ENCODE measurements around the gene RAB9A.
"Not testable (repeated sequence)": the region's sequence is repeated elsewhere in the genome, so short reads cannot be mapped to it uniquely, and the experiment has no call there.

The RAB9A gene, protein sequence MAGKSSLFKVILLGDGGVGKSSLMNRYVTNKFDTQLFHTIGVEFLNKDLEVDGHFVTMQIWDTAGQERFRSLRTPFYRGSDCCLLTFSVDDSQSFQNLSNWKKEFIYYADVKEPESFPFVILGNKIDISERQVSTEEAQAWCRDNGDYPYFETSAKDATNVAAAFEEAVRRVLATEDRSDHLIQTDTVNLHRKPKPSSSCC

DNA sequence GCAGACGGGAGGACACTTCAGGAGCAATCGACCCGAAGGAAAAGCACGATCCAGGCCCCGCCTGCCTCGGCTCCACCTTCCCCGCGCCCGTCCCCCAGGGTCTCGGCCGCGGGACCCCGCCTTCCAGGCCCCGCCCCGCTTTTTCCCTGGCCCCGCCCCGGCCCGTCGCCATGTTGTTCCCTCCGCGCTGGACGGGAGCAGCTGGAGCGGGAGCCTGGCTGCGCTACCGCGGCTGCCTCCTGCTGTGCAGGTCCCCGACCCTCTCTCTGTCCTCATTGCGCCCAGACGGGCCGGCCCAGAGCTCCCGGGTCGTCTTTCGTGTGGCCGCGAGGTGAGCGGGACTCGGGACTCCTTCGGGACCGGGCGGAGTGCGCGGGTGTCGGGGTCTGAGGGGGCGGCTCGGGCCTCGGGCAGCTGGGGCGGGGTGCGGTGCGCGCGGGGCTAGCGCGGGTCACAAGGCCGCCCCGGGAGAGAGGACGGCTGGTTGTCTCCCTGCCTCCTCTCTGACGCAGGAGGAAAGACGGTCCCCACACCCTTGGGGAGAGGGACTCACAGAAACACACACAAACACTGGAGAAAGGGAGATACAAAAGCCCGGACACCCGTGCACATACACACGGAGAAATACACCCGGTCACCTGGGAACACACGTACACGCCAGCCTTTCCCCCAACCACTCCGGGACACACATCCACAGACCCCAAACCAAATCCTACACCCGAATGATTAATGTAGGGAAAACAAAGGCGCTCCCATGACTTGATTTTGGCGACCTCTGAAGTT is at the start of gene RAB9A:
TSS of gene RAB9A (plus strand) at position 171 of the 783 bp plus-strand sequence. CDS start 19,619 bp downstream, outside the sequence.
- Histone ChIP-seq H3K36me3 (ENCODE audit: control insufficient read depth, low read depth, low read length) (no peaks in the 10 kb centered on the region), H3K9me3 (ENCODE audit: control insufficient read depth, low read depth, low read length) (no peaks in the 10 kb centered on the region), H3K4me1 (ENCODE audit: control insufficient read depth, low read depth, low read length) (peaks cover 31% of the 10 kb centered on the region), H3K27me3 (ENCODE audit: control insufficient read depth, insufficient read depth, low read length) (peaks cover 15% of the 10 kb centered on the region), H3K4me3 (ENCODE audit: low read length) (peak within 1 kb of the TSS; percentile 97), H3K9ac (ENCODE audit: low read length) (peak within 1 kb of the TSS; percentile 91), H3K27ac (ENCODE audit: low read length) (peak within 1 kb of the TSS; percentile 63)

- H3K9me3 ChIP-seq (ENCODE audit: control insufficient read depth, low read depth, low read length); H3K4me3 ChIP-seq (ENCODE audit: low read length); H3K36me3 ChIP-seq (ENCODE audit: control insufficient read depth, low read depth, low read length); H3K4me1 ChIP-seq (ENCODE audit: control insufficient read depth, low read depth, low read length); H3K9ac ChIP-seq (ENCODE audit: low read length); H3K27me3 ChIP-seq (ENCODE audit: control insufficient read depth, insufficient read depth, low read length); H3K27ac ChIP-seq (ENCODE audit: low read length): not testable (repeated sequence)
Measured at GRCh38 chrX:13641684-13642083, 47.2 kb upstream of the RAB9A start.

DNA sequence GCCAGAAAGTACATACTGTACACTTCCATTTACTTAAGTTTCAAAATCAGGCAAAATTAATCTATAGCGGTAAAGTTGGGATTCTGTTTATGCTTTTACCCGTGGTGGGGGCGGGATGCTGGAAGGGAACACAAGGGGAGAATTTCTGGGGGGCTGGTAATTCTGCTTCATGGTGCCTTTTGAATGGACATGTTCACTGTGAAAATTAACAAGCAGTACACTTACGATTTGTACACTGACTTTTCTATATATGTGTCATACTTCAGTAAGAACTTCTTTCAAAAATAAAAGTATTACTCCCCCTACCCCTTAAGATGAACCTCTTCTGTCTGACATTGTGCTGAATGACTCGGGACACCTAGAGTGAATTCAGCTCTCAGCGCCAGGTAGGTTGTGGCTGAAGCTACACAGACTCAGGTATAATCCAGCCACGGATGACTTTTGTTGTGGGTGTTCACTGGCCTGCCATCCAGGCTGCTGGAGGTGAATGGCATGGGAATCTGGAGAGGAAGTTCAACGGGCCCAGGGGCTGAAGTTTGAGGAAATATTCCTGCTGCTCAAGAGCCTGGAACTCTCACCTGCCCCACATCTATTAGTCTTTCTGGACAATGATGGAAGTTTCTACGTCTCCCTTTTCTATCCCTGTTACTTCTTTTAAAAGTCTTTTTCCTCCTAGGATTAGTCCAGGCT is 43.3 kb upstream of the RAB9A start:
- Histone ChIP-seq H3K4me1 (ENCODE audit: control insufficient read depth, low read depth, low read length) (peaks cover 6% of the 10 kb centered on the region), H3K4me3 (ENCODE audit: low read length) (no peak overlapping the region), H3K36me3 (ENCODE audit: control insufficient read depth, low read depth, low read length) (no peaks in the 10 kb centered on the region), H3K9me3 (ENCODE audit: control insufficient read depth, low read depth, low read length) (no peaks in the 10 kb centered on the region), H3K27me3 (ENCODE audit: control insufficient read depth, insufficient read depth, low read length) (no peaks in the 10 kb centered on the region), H3K9ac (ENCODE audit: low read length) (no peak overlapping the region), H3K27ac (ENCODE audit: low read length) (no peak overlapping the region)

DNA sequence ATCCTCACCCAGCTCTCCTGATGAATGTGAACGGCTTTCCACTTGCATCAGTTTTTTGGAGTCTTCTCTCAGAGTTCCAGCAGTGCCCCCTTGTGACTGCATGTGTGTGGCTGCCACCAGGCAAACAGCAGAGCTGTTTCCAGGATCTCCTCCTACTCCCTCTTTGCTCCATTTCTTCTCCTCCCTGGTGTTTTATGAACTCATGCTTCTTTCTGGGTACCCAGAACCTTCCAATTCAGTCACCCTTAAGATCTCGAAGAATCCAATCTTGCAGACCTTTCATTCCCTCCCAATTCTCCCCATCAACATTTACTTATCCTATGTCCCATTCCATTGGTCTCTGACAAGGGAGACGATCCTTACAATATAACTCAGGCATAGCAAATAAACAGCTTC is 42.8 kb upstream of the RAB9A start:
- no peak overlapping the region for H3K9ac ChIP-seq (ENCODE audit: low read length)
- H3K27ac ChIP-seq (ENCODE audit: low read length) = no peak overlapping the region
- no peak overlapping the region for H3K4me3 ChIP-seq (ENCODE audit: low read length)
- H3K27me3 ChIP-seq (ENCODE audit: control insufficient read depth, insufficient read depth, low read length) = no peaks in the 10 kb centered on the region
- peaks cover 6% of the 10 kb centered on the region for H3K4me1 ChIP-seq (ENCODE audit: control insufficient read depth, low read depth, low read length)
- H3K36me3 ChIP-seq (ENCODE audit: control insufficient read depth, low read depth, low read length) = no peaks in the 10 kb centered on the region
- no peaks in the 10 kb centered on the region for H3K9me3 ChIP-seq (ENCODE audit: control insufficient read depth, low read depth, low read length)

- no peak overlapping the region for H3K9ac ChIP-seq (ENCODE audit: low read length)
- H3K36me3 ChIP-seq (ENCODE audit: control insufficient read depth, low read depth, low read length) = no peaks in the 10 kb centered on the region
- H3K27ac ChIP-seq (ENCODE audit: low read length) = no peak overlapping the region
- H3K27me3 ChIP-seq (ENCODE audit: control insufficient read depth, insufficient read depth, low read length) = no peaks in the 10 kb centered on the region
- H3K4me1 ChIP-seq (ENCODE audit: control insufficient read depth, low read depth, low read length) = peaks cover 6% of the 10 kb centered on the region
- H3K4me3 ChIP-seq (ENCODE audit: low read length) = no peak overlapping the region
- H3K9me3 ChIP-seq (ENCODE audit: control insufficient read depth, low read depth, low read length) = no peaks in the 10 kb centered on the region
Measured at GRCh38 chrX:13647709-13648212, 41.2 kb upstream of the RAB9A start.

DNA sequence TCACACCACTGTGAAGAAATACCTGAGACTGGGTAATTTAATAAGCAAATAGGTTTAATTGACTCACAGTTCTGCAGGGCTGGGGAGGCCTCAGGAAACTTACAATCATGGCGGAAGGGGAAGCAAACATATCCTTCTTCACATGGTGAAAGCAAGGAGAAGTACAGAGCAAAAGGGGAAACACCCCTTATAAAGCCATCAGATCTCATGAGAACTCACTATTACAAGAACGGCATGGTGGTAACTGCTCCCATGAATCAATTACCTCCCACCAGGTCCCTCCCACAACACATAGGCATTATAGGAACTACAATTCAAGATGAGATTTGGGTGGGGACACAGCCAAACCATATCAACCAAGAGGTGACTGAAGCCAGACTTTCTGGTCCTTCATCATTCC is 40.6 kb upstream of the RAB9A start:
- H3K4me3 ChIP-seq (ENCODE audit: low read length); H3K9ac ChIP-seq (ENCODE audit: low read length); H3K4me1 ChIP-seq (ENCODE audit: control insufficient read depth, low read depth, low read length); H3K27ac ChIP-seq (ENCODE audit: low read length); H3K9me3 ChIP-seq (ENCODE audit: control insufficient read depth, low read depth, low read length); H3K27me3 ChIP-seq (ENCODE audit: control insufficient read depth, insufficient read depth, low read length); H3K36me3 ChIP-seq (ENCODE audit: control insufficient read depth, low read depth, low read length): not testable (repeated sequence)

DNA sequence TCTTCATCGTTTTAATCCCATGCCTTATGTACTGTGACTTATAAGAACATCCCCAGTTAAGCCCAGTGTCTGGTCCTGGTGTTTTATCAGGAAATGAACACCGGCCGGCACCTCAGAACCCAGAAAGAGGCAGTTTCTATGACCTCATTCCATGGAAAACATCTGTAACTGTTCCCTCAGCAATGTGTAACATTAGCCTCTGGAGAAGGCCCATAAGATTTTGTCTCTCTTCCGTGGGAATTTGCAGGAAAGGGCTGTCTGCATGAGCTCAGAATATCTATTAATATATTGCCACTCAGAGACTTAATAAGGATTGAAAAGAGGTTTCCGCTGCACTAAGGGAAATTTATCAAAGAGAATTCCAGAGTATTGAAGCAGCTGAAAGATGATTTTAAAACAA is 39.1 kb upstream of the RAB9A start:
- Histone ChIP-seq H3K9ac (ENCODE audit: low read length) (no peak overlapping the region), H3K9me3 (ENCODE audit: control insufficient read depth, low read depth, low read length) (no peaks in the 10 kb centered on the region), H3K36me3 (ENCODE audit: control insufficient read depth, low read depth, low read length) (no peaks in the 10 kb centered on the region), H3K27me3 (ENCODE audit: control insufficient read depth, insufficient read depth, low read length) (no peaks in the 10 kb centered on the region), H3K27ac (ENCODE audit: low read length) (no peak overlapping the region), H3K4me1 (ENCODE audit: control insufficient read depth, low read depth, low read length) (peaks cover 6% of the 10 kb centered on the region), H3K4me3 (ENCODE audit: low read length) (no peak overlapping the region)

DNA sequence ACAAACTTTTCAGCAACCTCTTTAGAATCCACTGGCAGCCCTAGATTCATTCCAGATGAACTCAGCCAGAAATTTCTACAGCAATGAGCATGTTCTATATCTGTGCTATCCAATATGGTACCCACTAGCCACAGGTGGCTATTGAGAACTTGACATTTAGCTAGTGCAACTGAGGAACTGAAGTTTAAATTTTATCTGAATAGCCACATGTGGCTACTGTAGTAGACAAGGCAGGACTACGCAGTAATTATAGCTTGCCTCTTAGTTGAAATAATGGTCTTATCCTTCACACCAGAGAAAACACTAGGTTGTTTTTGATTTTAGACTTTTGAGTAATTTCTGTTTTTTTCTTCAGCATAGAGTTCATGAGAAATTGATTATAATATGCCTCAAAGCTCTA is 38.6 kb upstream of the RAB9A start:
- H3K27me3 ChIP-seq (ENCODE audit: control insufficient read depth, insufficient read depth, low read length) = no peaks in the 10 kb centered on the region
- H3K36me3 ChIP-seq (ENCODE audit: control insufficient read depth, low read depth, low read length) = no peaks in the 10 kb centered on the region

DNA sequence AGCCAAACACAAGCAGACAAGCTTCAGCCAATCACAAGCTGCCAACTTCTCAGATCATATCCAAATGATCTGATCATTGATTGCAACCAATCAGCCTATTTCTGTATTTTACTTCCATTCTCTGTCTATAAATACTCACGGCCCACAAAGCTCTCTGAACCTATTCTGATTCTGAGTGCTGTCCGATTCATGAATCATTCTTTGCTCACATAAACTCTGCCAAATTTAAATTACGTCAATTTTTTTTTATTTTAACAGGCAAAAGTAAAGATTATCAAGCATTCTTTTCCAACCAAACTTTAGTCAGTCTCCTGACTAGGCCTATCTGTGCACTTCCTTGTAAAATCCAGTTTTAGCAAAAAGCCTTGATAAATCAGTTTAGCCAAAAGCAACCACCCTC is 37.8 kb upstream of the RAB9A start:
- H3K27me3 ChIP-seq (ENCODE audit: control insufficient read depth, insufficient read depth, low read length) = no peaks in the 10 kb centered on the region
- H3K27ac ChIP-seq (ENCODE audit: low read length) = no peak overlapping the region
- no peak overlapping the region for H3K4me3 ChIP-seq (ENCODE audit: low read length)
- peaks cover 6% of the 10 kb centered on the region for H3K36me3 ChIP-seq (ENCODE audit: control insufficient read depth, low read depth, low read length)
- H3K9ac ChIP-seq (ENCODE audit: low read length) = no peak overlapping the region
- H3K4me1 ChIP-seq (ENCODE audit: control insufficient read depth, low read depth, low read length) = no peaks in the 10 kb centered on the region
- H3K9me3 ChIP-seq (ENCODE audit: control insufficient read depth, low read depth, low read length) = no peaks in the 10 kb centered on the region

More for the DNA sequence above, 38.6 kb upstream of the RAB9A start:
- Histone ChIP-seq H3K9me3 (ENCODE audit: control insufficient read depth, low read depth, low read length) (no peaks in the 10 kb centered on the region), H3K27ac (ENCODE audit: low read length) (no peak overlapping the region), H3K9ac (ENCODE audit: low read length) (no peak overlapping the region), H3K4me3 (ENCODE audit: low read length) (no peak overlapping the region), H3K4me1 (ENCODE audit: control insufficient read depth, low read depth, low read length) (peaks cover 6% of the 10 kb centered on the region)

- Histone ChIP-seq H3K9ac (ENCODE audit: low read length) (peak overlapping the region; percentile 53), H3K27ac (ENCODE audit: low read length) (no peak overlapping the region), H3K4me3 (ENCODE audit: low read length) (peak overlapping the region; percentile 93), H3K27me3 (ENCODE audit: control insufficient read depth, insufficient read depth, low read length) (no peaks in the 10 kb centered on the region), H3K4me1 (ENCODE audit: control insufficient read depth, low read depth, low read length) (no peaks in the 10 kb centered on the region), H3K9me3 (ENCODE audit: control insufficient read depth, low read depth, low read length) (no peaks in the 10 kb centered on the region), H3K36me3 (ENCODE audit: control insufficient read depth, low read depth, low read length) (peaks cover 9% of the 10 kb centered on the region)
Measured at GRCh38 chrX:13652287-13652793, 36.6 kb upstream of the RAB9A start.

DNA sequence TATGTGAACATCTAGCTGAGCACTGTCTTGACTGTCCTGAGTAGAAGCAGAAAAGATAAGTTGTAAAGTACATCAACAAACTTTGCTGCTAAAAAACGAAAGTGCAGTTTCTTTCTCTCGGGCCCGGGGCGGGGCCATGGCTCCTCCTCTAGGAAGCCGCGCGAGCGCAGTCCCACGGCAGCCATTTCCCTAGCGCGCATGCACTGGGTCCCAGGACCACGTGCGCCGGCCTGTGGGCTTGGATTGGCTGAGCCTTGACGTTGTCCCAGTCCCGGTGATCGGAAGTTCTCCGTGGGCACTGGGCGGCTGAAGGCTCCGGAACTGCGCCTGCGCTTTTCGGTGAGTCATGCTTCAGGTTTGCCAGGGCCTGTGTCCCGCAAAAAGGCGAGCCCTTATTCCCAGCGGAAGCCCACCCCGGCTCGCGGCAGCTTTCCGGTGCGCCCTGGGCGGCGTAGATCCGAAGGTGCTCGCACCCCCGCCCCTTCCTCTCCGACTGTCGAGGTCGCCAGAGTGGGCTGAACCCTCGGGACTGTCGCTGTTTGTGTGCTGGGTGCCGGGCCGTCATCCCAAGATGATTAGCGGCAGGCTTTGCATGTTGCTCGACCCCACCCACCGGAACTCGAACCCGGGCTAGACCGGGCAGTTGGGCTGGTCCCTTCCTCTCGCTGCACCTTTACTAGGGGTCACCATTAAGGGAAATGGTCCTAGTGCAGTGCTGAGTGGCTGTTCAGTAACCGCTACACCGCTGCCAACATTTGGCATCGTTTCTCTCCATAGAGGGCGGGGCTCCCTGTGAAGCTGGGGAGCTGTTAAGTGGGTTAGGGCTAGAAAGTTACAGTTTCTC is 35.9 kb upstream of the RAB9A start, which contains the start of gene TCEANC:
TSS of gene TCEANC (plus strand) at position 292 of the 844 bp plus-strand sequence. CDS start 9,368 bp downstream, outside the sequence.
- Histone ChIP-seq H3K36me3 (ENCODE audit: control insufficient read depth, low read depth, low read length) (peaks cover 9% of the 10 kb centered on the region), H3K4me3 (ENCODE audit: low read length) (peak within 1 kb of the TSS; percentile 93), H3K27ac (ENCODE audit: low read length) (peak within 1 kb of the TSS; percentile 42), H3K4me1 (ENCODE audit: control insufficient read depth, low read depth, low read length) (no peaks in the 10 kb centered on the region), H3K27me3 (ENCODE audit: control insufficient read depth, insufficient read depth, low read length) (no peaks in the 10 kb centered on the region), H3K9ac (ENCODE audit: low read length) (peak within 1 kb of the TSS; percentile 53), H3K9me3 (ENCODE audit: control insufficient read depth, low read depth, low read length) (no peaks in the 10 kb centered on the region)
